Measurements from ENCODE around the gene NDUFS1. TPM values are rescaled to one million over a fixed set of nuclear protein-coding genes. Genes with fewer than 3 reads are reported as not detected.

The NDUFS1 gene
- total RNA-seq, 4 donors from 2014 or later: 83.5 to 101 (median 90.9) TPM

- 75% methylated on average over 1 of the region's 1 CpG for WGBS
- Histone ChIP-seq H3K4me3 (no peak overlapping the region), H3K4me1 (peaks cover 0 to 21% (median 0%) of the 10 kb centered on the region in 4 donors), H3K36me3 (peaks cover 0 to 5% (median 2%) of the 10 kb centered on the region in 4 donors), H3K27ac (replicated peaks in 1 of 4) (no peak overlapping the region), H3K27me3 (no peaks in the 10 kb centered on the region), H3K9me3 (no peaks in the 10 kb centered on the region)
- no peak for TF ChIP-seq POLR2AphosphoS5 (IDR thresholded peaks at IDR 0.05)
- no peak for TF ChIP-seq POLR2A (IDR thresholded peaks at IDR 0.05; ENCODE audit: low read depth)
- TF ChIP-seq CTCF (IDR thresholded peaks at IDR 0.05): no peak
- no peak for TF ChIP-seq EP300 (IDR thresholded peaks at IDR 0.05)
- DNase-seq (ENCODE audit: extremely low spot score): no peak
- intact Hi-C loops (cut with DNase I): no loop called here
These were observed 87.4 kb downstream of the NDUFS1 start for GRCh38 chr2:206071807-206072206.

- no peaks in the 10 kb centered on the region for H3K9me3 ChIP-seq
- no peaks in the 10 kb centered on the region for H3K27me3 ChIP-seq
- H3K27ac ChIP-seq (replicated peaks in 1 of 4): no peak overlapping the region
- H3K4me3 ChIP-seq: no peak overlapping the region
- no peak for DNase-seq (ENCODE audit: extremely low spot score)
- WGBS: 96% methylated on average over 2 of the region's 2 CpGs
- H3K36me3 ChIP-seq: peaks cover 0 to 3% (median 2%) of the 10 kb centered on the region in 4 donors
- H3K4me1 ChIP-seq: peaks cover 0 to 24% (median 0%) of the 10 kb centered on the region in 4 donors
- intact Hi-C loops (cut with DNase I): no loop called here
- TF ChIP-seq EP300 (IDR thresholded peaks at IDR 0.05): no peak
- TF ChIP-seq POLR2AphosphoS5 (IDR thresholded peaks at IDR 0.05): no peak
- TF ChIP-seq CTCF (IDR thresholded peaks at IDR 0.05): no peak
- TF ChIP-seq POLR2A (IDR thresholded peaks at IDR 0.05; ENCODE audit: low read depth): no peak
These were observed 89.8 kb downstream of the NDUFS1 start for GRCh38 chr2:206069417-206069816.

- no peak overlapping the region for H3K4me3 ChIP-seq
- TF ChIP-seq POLR2AphosphoS5 (IDR thresholded peaks at IDR 0.05): no peak
- TF ChIP-seq POLR2A (IDR thresholded peaks at IDR 0.05; ENCODE audit: low read depth): no peak
- TF ChIP-seq EP300 (IDR thresholded peaks at IDR 0.05): no peak
- no peak for TF ChIP-seq CTCF (IDR thresholded peaks at IDR 0.05)
- peaks cover 0 to 12% (median 0%) of the 10 kb centered on the region in 4 donors for H3K4me1 ChIP-seq
- intact Hi-C loops (cut with DNase I): no loop called here
- WGBS: 100% methylated on average over 1 of the region's 1 CpG
- no peaks in the 10 kb centered on the region for H3K9me3 ChIP-seq
- peaks cover 0 to 4% (median under 1%) of the 10 kb centered on the region in 4 donors for H3K36me3 ChIP-seq
- no peaks in the 10 kb centered on the region for H3K27me3 ChIP-seq
- DNase-seq (ENCODE audit: extremely low spot score): no peak
- no peak overlapping the region for H3K27ac ChIP-seq (replicated peaks in 1 of 4)
These were observed 91.0 kb downstream of the NDUFS1 start for GRCh38 chr2:206068207-206068606.

Small RNAs within 50 kb of the gene (small RNA-seq; reads per million reads assigned to genes)
- gene RF00134 (0 reads per million in 3 donors), gene RF02271 (0 reads per million in 3 donors), gene SNORA41 (0 reads per million in 3 donors), gene SNORD51 (0 reads per million in 3 donors)

Other genes with a start within 250 kb of the NDUFS1 start
- 10 to 100 TPM; 11.1 to 19.9 (median 16.2) TPM for gene INO80D, start 73.3 kb downstream of the NDUFS1 start, total RNA-seq
- 100 to 1,000 TPM; 219 to 381 (median 342) TPM for gene EEF1B2, start 451 bp upstream of the NDUFS1 start, total RNA-seq
- gene ZDBF2, start 115.2 kb upstream of the NDUFS1 start, total RNA-seq: 10 to 100 TPM; 10.6 to 14.0 (median 12.1) TPM

All from esophagus muscularis mucosa (tissue), 4 donors.